Measurements from ENCODE around the gene TAGAP.

The TAGAP gene

GRCh38 chr6:159071843-159072769, 27.3 kb upstream of the TAGAP start:
- DNase-seq: no peak

GRCh38 chr6:159068904-159069578, 24.2 kb upstream of the TAGAP start:
- DNase-seq: no peak

DNA sequence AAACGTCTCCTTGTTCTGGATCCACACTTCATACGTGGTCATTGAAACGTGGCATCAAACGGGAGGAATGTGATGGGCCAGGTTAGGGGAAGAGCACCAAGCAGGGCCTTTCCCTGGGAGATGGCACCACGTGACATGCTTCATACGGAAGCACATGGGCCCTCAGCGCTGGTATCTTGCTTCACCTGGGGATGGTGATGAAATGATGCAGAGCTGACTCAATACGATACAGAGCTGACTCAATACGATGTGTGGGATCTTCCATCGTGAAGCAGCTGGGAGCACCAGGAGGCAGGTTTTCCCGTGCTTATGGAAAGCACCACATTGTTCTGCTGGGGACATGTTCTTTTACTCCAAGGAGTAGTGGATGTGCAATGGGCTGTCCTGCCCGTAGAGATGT, 22.5 kb upstream of the TAGAP start:
- DNase-seq: no peak

DNA sequence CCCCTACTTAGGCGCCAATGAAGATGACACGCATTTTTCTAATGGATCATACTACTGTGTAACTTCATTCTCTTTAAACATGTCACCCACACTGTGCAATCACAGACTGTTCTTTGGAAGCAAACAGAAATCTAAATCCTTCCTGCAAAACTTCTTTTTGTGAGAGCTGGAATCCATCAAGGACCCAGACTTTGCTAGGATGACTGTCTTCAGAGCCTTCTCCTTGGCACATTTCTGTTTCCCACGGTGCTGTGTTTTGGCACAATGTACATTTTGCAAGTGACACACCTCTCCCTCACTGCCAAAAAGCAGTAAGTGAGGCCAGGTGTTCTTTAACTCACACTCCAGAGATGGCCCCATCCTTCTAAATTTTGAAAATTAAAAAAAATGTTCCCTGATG, 21.7 kb upstream of the TAGAP start:
- DNase-seq: no peak

DNA sequence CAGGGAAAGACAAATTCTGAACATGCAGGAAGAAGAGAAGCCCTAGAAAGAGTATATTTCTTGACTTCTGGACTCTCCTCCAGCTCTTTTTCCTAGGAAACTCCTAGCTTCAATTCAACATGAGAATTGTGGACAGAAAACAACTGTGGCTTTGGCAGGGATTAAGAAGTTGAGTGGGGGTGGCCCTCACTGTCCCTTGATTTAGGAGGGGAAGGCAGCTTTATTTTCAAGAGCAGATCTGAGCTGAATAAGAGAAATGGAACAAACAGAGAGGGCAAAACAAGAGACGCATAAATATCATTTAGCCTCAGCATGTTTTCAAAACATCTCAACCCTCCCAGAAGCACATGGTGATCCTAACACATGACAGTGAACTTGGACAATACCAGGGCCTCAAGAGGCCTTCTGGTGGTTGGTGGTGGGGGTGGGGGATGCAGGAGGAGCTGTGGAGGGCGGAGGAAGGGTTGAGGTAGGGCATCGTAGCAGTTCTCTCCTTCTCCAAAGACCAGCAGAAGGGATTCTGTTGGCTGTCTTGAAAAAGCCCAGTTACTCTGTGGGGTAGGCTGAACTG, 21.1 kb upstream of the TAGAP start:
- DNase-seq: no peak

DNA sequence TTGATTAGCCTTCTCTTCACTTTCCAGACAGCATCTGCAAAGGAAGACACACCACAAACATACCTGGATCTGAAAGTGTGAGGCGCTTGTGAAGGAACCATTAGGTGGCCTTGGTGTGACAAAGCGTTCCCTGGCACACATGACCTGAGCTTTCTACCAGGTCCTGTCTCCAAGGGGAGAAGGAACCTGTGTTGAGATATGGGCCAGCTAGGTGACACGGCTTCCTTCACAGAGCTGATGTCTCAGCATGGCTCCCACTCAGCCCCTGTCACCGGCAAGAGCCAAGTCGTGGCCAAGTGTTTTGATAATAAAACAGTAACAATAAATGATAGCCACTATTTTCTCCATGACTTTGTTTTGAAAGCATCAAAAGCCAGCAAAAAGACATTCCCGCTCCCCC, 20.3 kb upstream of the TAGAP start:
- DNase-seq: no peak

GRCh38 chr6:159064477-159064876, 19.7 kb upstream of the TAGAP start:
- DNase-seq: no peak

- no peak for DNase-seq
Observed at GRCh38 chr6:159063549-159063948, 18.8 kb upstream of the TAGAP start.

- no peak for DNase-seq
Observed at GRCh38 chr6:159062976-159063375, 18.2 kb upstream of the TAGAP start.

DNA sequence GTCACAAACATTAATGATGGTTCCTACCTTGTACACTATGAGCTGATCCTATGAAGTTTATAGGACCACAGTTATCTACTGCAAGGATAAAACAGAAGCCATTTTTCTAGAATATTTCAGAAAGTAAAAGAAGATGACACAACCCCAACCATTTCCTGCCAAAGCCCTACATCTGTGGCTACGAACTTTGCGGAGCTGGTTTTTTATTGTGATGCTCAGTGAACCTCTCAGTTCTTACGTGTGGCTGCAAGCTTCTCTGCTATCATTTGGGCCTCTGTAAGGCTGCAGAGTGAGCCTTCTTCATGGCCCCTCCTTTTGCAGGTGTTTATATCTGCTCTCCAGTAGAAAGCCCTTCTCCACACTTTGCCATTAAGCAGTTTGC, 17.8 kb upstream of the TAGAP start:
- peak; percentile 43 for DNase-seq

DNA sequence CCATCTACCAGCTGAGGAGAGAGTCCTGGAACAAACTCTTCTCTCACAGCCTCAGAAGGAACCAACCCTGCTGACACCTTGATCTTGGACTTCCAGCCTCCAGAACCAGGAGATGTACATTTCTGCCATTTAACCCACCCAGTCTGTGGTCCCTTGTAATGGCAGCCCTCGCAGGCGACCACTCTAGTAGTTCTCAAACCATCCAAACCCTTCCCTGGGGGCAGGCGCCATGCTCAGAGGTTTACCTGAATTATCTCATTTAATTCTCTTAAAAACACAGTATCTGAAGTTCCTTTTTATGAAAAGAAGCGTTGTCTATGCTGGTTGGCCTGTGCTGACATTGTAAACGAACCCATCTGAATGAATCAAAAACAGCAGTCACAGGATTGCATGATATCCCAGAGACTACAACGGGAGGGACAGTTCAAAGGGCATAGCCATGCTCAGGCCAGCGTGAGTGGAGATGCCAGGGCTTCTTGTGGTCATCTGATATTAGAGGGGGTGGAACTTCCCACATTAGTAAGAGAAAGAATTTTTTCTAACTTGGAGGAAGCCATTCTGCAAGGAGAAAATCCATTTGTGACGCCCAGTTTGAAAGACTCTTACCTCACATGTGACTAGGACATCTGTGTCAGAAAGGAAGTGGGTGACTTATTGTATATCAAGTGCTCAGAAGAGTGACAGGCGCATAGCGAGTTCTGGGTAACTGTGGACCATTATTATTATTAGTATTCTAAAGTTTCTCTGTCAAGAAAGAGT, 17.2 kb upstream of the TAGAP start:
- no peak for DNase-seq

DNA sequence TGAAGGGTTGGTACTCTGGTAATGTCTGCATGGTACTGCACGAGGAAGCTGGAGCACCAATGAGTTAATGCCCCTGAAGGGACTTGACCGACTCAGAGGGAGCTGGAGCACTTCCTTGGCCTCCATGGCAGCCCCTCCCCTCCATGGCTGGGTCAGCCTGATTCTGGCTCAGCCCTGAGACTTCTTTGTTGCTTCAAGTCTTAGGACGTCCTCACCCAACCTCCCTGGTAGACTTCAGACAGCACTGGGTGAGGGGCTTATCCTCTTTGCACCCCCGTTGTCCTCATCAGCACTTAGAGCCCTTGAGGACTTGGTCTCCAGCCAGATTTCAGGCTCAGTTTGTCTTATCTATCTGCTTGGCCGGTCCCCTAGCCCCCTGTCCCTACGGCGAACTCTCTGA, 16.4 kb upstream of the TAGAP start:
- DNase-seq: no peak

GRCh38 chr6:159059885-159060506, 15.2 kb upstream of the TAGAP start:
- DNase-seq: no peak

DNA sequence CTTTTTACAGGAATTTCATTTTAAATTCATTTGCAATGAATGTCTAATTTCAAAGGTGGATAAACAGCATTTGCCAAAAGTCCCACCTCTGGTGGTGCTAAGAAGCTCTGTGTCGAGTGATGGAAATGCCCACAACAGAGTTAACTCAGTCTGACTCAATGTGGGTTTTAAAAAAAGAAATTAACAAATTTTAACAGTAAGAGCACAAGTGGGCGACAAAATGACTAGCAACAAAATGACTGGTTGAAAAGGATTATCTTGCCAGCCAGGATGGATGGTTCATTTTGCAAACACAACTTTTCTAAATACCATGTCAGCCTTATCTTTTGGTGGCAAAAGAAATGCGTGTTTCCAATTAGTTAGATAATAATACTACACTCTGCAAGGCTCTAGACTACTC, 14.3 kb upstream of the TAGAP start:
- DNase-seq: peak; percentile 32

DNA sequence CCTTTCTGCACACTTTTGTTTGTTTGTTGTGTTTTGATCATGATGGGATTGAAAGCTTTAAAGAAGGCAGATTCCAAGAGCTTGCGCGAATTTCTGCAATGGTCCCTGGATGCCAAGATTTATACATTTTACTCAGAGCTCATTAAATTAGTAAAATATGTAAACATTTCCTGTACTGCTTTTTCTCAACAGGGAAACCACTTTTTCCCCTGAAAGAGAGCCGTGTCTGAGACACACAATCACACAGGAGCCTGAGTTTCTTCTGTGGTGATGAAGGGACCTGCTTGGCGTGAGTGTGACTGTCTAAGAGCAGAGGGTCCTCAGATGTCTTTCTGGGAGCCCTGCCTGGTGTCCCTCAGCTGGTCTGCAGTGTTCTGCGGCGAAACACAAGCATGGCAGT, 12.1 kb upstream of the TAGAP start:
- no peak for DNase-seq

DNA sequence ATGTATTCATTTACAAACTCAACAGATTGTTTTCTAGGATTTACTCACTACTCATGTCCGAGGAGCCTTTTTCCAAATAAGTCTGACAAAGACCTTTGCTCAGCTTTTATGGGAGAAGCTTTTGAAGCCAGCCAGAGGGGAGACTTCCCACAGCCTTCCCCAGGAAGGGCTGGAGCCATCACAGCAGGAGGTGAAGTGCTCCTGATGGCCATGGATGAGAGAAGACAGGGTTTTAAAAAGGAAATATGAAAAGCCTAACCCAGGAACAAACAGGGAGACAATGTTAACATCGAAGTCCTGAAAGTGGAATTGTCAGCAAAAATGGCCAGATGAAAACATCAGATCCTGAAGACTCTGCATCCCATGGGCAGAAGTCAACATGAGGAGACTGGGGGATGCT, 11.6 kb upstream of the TAGAP start:
- DNase-seq: no peak

- no peak for DNase-seq
Observed at GRCh38 chr6:159056003-159056402, 11.2 kb upstream of the TAGAP start.

DNA sequence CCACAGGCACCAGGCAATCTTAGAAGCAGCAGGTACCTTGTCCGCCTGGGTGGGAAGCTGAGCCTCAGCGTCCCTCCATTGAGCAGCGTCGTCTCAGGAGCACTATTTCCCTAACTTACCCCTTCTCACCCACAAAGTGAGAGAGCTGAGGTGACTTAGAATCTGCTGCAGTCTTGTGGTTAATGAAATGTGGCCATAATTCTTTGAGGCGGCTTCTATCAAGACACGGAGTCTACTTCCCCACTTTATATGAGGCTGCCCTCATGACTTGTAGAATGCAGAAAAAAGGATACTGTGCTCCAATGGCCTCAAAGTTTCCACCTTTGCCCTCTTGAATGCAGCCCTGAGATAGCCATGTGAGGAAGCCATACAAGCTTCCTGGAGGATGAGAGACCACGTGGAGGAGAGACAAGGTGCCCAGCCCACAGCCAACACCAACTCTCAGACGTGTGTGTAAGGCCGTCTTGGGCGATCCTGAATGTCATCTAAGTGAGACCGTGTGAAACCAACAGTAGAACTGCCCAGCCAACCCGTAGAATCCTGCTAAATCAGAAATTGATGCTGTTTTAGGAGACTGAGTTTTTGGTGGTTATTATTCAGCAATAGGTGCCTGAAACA, 9.1 kb upstream of the TAGAP start:
- no peak for DNase-seq

GRCh38 chr6:159052720-159053119, 7.9 kb upstream of the TAGAP start:
- no peak for DNase-seq

DNA sequence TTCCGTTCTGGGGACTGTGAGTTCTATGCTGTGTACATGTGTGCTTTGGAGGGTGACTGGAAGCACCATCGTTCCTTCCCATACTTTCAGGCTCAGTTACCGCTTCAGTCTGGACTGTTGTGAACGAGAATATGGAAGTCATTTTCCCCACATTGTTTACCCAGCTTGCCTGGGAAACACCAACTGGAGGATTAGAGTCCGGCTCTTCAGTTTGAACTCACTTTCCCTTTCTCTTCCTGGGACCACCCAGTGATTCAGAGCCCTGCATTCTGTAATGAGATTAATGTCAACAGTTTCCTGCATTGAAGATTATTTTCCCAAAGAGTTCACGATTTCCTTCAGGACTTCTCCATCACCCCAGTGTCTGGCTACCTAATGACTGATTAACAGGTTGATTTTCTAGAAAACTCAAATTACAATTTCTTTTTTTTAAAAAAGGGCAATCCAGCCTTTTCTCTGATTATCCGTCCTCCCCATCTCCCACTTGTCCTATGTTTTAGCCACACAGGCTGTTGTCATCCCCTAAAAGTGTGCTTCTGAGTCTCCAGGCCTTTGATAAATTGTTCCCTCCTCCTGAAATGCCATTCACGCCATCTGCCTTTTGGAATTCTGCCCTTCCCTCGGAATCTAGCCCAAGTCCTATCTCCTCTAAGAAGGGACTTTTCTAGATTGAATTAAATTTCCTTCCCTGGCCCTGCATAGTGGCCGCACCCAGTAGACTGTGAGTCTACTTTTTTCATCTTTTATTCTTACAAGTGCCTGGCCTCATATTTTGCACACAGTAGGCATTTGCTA, 3.3 kb upstream of the TAGAP start:
- DNase-seq: no peak

GRCh38 chr6:159045801-159046200, 1.0 kb upstream of the TAGAP start:
- DNase-seq: no peak

DNA sequence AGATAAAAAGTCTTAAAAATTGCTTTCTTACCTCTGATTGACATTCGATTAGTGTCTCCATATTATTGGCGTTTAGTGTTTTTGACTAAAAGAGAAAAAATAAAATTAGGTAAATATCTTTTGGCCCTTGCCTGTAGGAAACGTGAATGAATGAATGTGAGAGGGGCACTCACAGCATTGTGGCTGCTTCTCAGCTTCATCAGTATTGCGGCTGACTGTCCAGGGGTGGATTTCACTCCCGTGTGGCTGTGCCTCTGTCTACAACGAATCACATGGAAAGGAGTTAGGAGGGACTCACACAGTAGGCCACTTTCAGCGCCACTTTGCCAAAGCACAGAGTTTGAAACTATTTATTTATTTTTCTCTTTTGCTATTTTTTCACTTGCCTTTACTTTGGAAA, 844 bp downstream of the TAGAP start:
- peak; percentile 35 for DNase-seq
